ENCODE measurements around the gene MCTP1. TPM values are rescaled to one million over a fixed set of nuclear protein-coding genes. Genes with fewer than 3 reads are reported as not detected.

MCTP1 gene
- total and polyA plus RNA-seq, 9 of the 15 experiments (the other 6 are each of a cell fraction or from before 2014, with no cell fraction given): 0.04 to 0.93 (median 0.06) TPM; not detected in 4

- TF ChIP-seq ZBTB26 (CRISPR knock-in tag; IDR thresholded peaks at IDR 0.05) (no peak), EP400 (IDR thresholded peaks at IDR 0.05) (no peak), CC2D1A (IDR thresholded peaks at IDR 0.05) (no peak), SAFB2 (IDR thresholded peaks at IDR 0.05; ENCODE audit: borderline replicate concordance, low read depth, low read length, severe bottlenecking) (no peak), NUFIP1 (IDR thresholded peaks at IDR 0.05; ENCODE audit: partially characterized antibody) (no peak), NR0B1 (IDR thresholded peaks at IDR 0.05; ENCODE audit: partially characterized antibody) (no peak)
Observed at GRCh38 chr5:94849821-94850736, 434.8 kb downstream of the MCTP1 start (continued).

- H3K4me1 ChIP-seq (replicated peaks in 1 of 2; ENCODE audit: control insufficient read depth in 2 of 2, insufficient read depth in 2 of 2, low read length in 2 of 2): no peaks in the 10 kb centered on the region
- H3K9ac ChIP-seq (ENCODE audit: insufficient read depth in 1 of 2, low read depth in 2 of 2, low read length in 2 of 2): no peak overlapping the region
- intact Hi-C loops (cut with micrococcal nuclease) (no loop called here), in situ Hi-C loops (cut with MboI) (no loop called here)
- H3K9me3 ChIP-seq (replicated peaks; ENCODE audit: control insufficient read depth, insufficient read depth, low read depth, low read length): no peaks in the 10 kb centered on the region
- H2AFZ ChIP-seq (ENCODE audit: low read depth, low read length): no peak overlapping the region
- no peaks in the 10 kb centered on the region for H4K20me1 ChIP-seq (replicated peaks; ENCODE audit: control insufficient read depth, insufficient read depth, low read length)
- no peaks in the 10 kb centered on the region for H3K36me3 ChIP-seq (ENCODE audit: control insufficient read depth, insufficient read depth, low read length)
- ChIA-PET CTCF (ENCODE audit: low intra/inter-chr PET ratio) (interaction anchor here (0.7 kb wide), 1 partner anchor 327 kb away, joined by 3 read pairs; no protein-coding TSS in a partner anchor), POLR2A (no interaction called here)
- no peak overlapping the region for H3K4me2 ChIP-seq (ENCODE audit: insufficient read depth, low read length)
- no peaks in the 10 kb centered on the region for H3K9me1 ChIP-seq (ENCODE audit: control insufficient read depth, insufficient read depth, low read length)
- no peaks in the 10 kb centered on the region for H3K27me3 ChIP-seq (ENCODE audit: control insufficient read depth in 2 of 2, insufficient read depth in 2 of 2, low read length in 2 of 2)
- BruUV-seq (replicated peaks): no TSS peak
- no peak overlapping the region for H3K27ac ChIP-seq (ENCODE audit: extremely low read depth, low read depth, low read length)
- FAIRE-seq: no peak
- no peak overlapping the region for H3K4me3 ChIP-seq
- no peak for DNase-seq (ENCODE audit: extremely low read depth in 1 of 4, low spot score in 3 of 4)
- ATAC-seq: no peak
- no peaks in the 10 kb centered on the region for H3K79me2 ChIP-seq (ENCODE audit: control insufficient read depth, insufficient read depth, low read length)
- 0% methylated on average over 4 of the region's 4 CpGs for WGBS (ENCODE audit: insufficient coverage, low coverage, missing lambda C conversion rate)
- TF ChIP-seq CREBBP (IDR thresholded peaks at IDR 0.05; ENCODE audit: low read depth, low read length) (no peak), ZNF324 (CRISPR knock-in tag; IDR thresholded peaks at IDR 0.05) (no peak), CCNT2 (IDR thresholded peaks at IDR 0.05; ENCODE audit: borderline replicate concordance, extremely low read depth, insufficient read length, low read depth, low read length) (no peak), ZFX (CRISPR knock-in tag; IDR thresholded peaks at IDR 0.05) (no peak), PCBP2 (IDR thresholded peaks at IDR 0.05; ENCODE audit: low read depth, low read length, poor library complexity, severe bottlenecking) (no peak), ELF1 (tag; IDR thresholded peaks at IDR 0.05) (no peak), NBN (IDR thresholded peaks at IDR 0.05; ENCODE audit: low read depth) (no peak), DPF2 (IDR thresholded peaks at IDR 0.05) (no peak), ZBTB12 (CRISPR knock-in tag; IDR thresholded peaks at IDR 0.05) (no peak), MXI1 (IDR thresholded peaks at IDR 0.05; ENCODE audit: low read depth, low read length) (no peak)
Observed at GRCh38 chr5:94849324-94849723, 435.6 kb downstream of the MCTP1 start.
